ENCODE measurements around the gene SMYD3.

GRCh38 chr1:246208105-246208504 lies 299.0 kb downstream of the SMYD3 start:
- TF ChIP-seq, protein P1, sequence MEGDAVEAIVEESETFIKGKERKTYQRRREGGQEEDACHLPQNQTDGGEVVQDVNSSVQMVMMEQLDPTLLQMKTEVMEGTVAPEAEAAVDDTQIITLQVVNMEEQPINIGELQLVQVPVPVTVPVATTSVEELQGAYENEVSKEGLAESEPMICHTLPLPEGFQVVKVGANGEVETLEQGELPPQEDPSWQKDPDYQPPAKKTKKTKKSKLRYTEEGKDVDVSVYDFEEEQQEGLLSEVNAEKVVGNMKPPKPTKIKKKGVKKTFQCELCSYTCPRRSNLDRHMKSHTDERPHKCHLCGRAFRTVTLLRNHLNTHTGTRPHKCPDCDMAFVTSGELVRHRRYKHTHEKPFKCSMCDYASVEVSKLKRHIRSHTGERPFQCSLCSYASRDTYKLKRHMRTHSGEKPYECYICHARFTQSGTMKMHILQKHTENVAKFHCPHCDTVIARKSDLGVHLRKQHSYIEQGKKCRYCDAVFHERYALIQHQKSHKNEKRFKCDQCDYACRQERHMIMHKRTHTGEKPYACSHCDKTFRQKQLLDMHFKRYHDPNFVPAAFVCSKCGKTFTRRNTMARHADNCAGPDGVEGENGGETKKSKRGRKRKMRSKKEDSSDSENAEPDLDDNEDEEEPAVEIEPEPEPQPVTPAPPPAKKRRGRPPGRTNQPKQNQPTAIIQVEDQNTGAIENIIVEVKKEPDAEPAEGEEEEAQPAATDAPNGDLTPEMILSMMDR (IDR thresholded peaks at IDR 0.05): no peak
- no peak for TF ChIP-seq POLR2A (IDR thresholded peaks at IDR 0.05)
